COLO829 (cell line): Measurements from ENCODE around the gene ZBTB33.

Source experiments
- DNase-seq: peaks from one replicate; pipeline ENCODE4 v3.0.0; 2012; ENCODE audit warnings: low spot score

Gene ZBTB33

DNA sequence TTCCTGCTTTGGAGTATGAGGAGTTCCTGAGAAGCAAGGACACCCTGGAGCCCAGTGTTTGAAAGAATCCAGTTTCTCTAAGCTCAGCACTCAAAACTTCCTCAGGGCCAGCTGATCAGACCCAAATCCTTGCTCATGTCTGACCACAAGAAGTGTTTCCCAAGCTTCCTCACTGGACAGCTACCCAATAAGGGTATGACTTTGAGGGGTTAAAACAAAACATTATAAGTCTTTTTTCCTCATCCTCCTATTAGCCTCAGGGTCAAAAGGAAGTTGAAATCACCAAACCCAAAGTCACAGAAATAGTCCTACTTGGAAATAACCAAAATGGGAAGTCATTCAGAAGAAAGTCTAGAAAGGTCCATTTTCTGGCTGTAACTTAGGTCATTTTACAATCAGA is 13.7 kb downstream of the ZBTB33 start:
- DNase-seq, result no peak

DNA sequence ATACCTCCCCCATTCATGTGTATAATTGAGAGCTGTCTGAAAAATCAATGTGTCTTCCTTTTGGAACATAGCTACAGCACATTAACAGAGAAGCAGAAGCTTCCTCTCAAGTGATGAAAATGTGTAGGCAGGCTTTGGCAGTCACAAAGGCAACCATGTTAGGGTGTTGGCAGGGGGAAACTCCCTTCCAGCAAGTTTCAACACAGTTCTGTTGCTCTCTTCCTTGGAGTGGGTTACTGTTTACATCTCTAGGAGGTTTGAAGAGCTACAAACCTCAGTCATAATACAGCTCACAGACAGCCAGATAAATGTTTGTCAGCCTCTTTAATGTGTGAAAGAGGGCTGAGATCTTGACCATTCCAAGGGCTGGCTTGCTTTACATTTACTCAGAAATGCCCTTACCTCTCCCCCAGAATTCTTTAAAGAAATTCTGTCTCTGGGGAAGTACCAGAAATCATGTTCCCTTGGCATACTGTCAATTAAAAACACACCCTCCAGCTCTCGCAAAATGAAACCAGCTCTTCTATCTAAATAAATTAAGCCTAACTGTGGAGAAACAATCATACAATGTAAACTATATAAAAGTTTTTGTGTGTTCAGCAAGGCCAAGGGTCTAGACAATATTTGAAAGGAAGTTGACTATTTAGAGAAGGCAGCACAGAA is 18.9 kb downstream of the ZBTB33 start:
- DNase-seq, result no peak

DNA sequence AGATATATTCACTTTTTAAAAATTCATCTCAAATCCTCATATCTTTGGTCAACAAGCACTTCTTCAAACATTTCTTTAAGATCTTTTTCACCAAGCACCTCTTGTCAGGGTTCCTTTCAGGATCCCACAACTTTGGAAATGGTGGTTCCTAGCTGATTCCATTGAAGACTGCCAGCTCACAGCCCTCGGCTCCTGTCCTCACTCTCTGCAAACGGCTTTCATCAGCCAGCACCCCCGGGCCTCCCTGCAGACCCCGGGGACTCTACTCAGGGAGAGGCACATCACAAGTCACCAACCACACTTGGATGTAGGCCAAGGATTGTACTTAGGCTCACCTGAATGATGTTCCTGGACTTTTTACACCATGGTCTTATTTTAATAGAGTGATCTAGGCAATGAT is 20.0 kb downstream of the ZBTB33 start:
- no peak for DNase-seq

DNA sequence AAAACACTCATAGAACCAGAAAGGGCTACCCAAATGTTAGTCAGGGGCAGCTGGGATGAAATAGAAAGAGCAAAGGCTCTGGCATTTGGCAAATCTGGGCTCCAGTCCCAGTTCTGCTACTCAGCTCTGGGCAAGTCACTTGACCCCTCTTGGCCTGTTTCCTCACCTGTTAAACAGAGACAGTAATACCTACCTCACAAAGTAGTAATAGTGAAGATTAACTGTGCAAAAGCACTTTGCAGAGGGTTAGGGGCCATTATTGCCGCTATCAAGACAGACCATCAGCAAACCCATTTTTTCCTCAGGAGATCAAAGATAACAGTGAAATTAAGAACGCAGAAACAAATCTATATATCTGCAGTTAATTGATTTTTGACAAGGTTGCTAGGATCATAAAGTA is 20.6 kb downstream of the ZBTB33 start:
- no peak for DNase-seq

DNA sequence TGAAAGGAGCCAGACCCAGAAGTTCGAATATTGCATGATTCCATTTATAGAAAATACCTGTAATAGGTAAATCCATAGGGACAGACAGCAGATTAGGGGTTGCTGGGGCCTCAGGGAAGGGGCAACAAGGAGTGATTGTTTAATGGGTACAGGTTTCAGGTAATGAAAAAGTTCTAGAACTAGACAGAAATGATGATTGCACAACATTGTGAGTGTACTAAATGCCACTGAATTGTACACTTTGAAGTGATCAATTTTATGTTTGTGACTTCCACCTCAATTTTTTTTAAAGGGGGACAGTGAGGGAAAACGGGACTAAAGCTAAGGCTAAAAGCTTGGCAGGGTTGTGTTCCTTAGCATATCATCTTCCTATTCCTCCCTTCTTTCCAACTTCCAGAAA is 23.5 kb downstream of the ZBTB33 start:
- no peak for DNase-seq

DNA sequence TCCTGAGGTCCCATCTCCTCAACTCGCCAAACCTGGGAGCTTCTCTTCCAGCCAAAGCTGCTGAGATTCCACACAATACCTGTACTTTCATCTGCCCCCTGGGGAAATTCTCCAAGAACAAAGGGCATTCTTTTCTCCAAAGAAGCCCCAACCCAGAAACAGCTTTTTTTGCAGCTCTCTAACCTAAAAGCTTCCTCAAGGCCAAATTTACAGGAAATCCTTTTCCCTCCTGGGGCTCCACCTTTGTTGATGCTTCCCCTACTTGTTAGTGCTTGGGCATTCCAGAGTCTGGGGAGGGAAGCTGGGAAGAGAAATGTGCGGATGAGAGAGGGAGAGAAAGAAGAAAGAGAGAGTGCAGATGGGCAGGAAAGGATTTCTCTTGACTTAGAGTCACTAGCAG is 24.3 kb downstream of the ZBTB33 start:
- no peak for DNase-seq

DNA sequence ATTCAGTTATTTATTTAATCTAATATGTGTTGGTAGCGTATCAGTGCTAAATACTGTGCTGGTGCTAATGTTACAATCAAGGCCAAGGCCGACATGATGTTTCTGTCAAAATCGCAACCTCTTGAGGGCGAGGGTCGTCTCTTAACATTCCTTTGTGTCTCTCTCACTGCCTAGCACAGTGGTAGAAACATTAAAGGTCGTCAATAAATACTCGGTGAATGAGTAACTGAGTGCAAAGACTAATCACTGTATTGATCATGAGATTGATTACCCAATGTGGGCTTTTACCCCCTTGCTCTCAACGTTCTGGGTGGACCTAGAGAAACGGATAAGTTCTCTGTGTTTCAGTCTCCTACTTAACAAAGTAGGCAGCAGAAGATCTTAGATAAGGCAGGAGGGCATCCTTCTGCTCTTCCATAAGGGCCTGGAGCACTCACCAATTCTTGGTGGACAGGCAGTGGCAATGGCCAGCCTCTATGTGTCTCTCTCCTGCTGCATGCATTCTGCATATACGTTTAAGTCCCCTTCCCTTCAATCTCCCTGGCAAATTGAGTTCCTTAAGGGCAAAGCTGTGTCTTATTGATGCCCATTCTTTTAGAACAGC is 30.5 kb downstream of the ZBTB33 start:
- DNase-seq, result no peak

DNA sequence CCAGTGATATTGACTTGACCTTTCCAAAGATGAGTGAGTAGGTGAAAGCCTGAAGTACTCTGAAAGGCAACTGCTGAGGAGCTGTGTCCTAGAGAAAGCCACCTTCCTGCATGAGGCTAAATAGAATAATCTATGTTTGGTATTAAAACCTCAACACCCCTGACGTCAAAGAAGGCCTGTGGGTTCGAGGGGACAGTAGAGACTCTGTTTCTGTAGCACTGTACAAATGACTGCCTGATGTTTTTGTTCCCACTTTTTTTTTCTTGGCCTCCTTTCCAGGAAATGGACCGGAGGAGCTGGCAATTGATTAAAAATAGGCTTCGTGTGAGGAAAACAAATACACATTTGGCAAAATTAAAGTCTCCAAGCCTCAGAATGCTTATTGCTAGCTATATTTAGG is 31.1 kb downstream of the ZBTB33 start:
- no peak for DNase-seq

DNA sequence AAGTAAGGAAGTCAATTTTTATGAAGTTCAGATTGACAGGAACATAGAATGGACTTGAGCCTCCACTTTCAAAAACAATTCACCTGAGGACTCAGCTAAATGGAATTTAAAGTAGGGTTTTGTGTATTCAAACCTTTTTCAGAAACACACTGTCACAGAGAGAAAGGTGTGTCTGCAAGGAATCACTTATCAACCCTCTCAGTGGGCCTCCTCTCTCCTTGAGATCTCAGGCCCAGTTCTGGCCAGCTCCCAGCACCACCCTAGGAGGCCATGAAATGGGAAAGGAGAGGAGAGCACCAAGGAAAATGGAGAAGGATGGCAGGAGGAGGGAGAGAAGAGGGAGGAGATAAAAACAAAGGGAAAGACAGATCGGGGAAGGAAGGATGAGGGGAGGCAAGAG is 32.1 kb downstream of the ZBTB33 start:
- DNase-seq, result no peak

DNA sequence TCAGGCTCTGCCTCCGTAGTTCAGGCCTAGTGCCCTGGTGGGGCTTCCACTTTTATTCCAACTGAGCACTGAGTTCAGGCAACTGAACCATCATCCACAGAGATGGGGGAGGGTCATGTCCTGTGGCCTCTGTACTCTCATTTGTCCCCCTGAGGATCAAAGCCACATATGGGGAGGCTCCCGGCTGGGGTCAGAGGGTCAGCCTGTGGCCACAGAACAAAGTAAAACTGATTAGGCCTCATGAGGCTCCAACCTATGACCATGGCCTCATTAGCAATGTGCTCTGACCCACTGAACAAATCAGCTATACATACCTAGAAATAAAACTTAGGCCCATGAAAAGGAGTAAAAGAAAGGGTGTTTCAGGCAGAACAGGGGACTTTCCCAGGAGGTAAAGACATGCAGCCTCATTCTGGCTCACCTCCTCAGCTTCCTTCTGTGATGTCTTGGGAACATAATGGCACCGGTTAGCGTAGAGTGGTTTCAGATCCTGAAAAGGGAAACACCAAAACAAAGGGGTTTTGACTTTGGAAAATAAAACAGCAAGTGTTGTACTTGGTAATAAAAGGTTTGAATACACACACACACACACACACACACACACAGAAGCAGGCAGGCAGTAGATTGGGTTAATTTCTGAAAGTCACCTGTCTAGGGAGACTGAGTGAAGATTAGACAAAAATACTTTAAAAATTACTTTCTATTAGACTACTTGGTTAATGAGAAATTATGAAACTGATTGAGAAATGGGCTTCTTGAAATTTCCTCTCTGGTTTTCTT is 36.3 kb downstream of the ZBTB33 start:
- DNase-seq, result no peak

DNA sequence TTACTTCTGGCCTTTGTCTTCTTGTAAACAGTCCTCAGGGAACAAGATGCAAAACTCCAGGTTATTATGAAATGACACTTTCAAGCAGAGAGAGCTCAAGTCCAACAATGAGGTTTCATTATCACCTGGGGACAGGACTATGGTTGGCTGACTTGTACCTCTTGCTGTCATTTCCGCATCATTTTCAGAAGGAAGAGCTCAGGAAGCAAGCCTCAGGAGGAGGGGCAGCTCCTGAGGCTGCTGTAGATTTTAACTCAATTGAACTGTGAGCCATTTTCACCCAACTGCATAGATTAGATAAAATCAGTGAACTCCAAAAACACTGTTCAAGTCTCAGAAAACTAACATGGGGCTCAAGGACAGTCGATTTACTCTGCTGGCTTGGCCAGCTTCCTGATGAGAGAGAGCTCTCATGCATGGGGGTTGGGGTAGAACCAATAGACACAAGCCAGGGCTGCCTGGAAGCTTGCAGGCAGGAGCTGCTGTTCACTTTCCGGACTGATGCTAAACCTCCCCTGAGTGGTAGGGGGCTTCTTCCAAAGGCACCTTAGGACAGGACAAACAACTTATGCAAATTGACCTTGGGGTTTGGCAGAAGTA is 37.0 kb downstream of the ZBTB33 start:
- no peak for DNase-seq

DNA sequence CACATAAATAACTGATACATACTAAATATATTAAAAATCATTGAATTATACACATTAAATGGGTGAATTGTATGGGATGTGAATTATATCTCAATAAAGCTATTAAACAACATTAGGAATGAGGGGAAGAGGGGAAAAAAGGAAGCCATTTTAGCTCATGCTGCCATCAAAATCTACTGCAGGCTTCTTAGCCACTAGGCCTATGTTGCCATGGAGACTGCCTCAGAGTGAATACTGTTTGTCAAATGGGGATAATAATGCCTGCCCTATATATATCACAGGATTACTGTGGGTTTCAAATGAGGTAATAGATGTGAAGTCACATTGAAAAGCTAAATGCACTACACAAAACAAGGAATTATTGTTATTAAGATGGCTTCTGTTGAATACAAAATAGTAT is 39.5 kb downstream of the ZBTB33 start:
- no peak for DNase-seq

DNA sequence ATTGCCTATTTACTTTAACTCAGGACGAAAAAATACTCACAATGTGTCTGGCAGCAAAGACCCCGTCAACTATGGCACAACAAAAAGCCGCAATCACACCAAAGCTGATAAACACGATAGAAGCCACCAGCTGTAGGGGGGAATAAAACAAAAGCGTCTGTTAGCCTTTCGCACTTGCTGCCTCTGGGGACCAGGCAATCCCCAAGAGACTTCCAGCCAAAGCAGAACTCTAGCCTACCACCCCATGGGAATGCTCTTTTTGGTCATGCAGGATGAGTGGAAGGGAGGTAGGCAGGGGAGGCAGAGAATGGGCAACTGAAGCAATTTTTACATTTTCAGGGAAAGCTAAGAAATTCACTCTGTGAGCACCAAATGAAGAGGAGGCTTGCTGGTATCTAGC is 40.6 kb downstream of the ZBTB33 start:
- DNase-seq, result no peak

DNA sequence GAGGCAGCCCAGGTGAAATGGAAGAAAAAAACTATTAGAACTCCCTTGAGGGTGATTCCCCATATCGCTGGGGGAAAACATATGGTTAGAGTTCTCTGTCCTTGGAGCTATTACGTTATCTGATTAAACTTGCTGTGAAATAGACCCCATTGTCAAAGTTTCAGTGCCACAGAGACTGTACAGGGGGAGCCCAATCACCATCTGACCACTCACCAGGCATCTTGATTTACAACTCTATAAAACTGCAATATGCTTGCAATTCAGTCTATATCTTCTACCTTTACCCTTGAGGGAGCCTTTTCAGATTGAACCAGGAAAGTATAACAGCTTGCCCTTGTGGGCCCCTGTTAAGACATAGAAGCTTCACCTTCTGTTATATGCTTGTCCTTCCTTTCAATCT is 42.4 kb downstream of the ZBTB33 start:
- DNase-seq, result no peak

DNA sequence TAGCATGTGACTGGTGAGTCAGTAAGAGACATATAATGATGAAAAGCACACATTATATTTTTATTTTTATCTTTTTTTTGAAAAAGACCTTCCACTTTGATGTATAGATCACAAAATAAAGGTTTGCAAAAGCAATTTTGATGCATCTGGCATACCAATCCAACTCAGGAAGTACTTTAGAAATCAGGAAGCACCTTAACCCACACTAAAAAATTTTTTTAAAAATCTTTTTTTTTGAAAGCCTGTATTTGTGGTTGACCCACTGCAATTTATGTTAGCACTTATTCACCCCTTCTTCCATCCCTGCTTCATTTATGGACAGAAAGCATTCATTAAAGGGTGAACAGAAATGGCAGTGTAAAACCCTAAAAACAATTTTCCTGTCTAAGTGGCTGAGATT is 44.0 kb downstream of the ZBTB33 start:
- no peak for DNase-seq

DNA sequence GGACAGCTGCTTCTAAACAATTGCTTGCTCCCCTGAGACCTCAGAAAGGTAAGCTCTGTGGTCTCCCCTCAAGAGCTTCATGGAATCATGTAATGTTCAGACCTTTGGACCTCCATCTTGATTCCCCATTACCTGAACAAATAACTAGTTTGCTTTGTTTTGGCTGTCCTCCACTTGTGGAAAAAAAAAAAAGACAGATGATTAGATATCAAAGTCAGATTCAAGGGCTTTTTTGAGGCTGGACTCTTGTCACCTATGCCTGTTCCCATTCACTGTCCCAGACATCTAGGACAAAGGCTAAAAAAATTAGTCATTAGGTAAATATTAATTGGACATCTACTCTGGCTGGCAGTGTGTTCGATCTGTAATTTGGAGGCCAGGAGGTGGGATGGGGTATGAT is 47.3 kb downstream of the ZBTB33 start:
- DNase-seq, result no peak

DNA sequence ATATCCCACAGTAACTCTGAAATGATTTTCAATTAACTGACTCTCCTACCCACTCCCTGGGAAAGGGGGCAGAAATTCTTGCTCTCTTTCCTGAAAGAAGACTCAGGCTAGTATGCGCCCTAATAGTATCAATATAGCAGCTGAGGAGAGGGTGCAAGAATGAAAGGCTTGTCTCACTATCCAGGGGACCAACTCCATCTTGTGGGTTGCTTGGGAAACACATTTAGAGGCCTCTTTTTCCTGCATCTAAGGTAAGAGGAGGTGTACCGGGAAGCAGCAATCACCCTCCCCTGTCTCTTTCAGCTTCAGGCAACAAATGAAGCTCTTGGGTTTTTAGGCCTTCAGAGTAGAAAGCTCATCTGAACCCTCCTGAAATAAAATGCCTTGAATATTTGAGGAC is 49.3 kb downstream of the ZBTB33 start:
- DNase-seq, result no peak

DNA sequence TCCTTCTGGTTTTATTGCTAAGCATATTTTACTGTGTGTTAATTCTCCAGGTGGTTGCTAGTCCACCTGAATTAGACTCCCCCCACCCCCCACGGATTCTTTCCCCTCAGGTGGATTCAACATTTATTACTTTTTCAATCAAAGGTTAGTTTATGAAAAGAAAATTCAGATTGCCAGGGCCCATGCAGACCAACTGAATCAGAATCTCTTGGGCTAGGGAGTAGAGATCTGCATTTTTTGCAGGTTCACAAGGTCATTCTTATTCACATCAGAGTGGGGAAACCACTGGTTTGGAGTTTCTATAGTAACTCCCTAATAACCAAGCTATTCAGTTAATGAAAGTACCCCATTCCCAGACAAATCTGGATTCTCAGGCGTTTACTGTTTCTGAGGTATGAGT is 50.9 kb downstream of the ZBTB33 start:
- DNase-seq, result no peak

DNA sequence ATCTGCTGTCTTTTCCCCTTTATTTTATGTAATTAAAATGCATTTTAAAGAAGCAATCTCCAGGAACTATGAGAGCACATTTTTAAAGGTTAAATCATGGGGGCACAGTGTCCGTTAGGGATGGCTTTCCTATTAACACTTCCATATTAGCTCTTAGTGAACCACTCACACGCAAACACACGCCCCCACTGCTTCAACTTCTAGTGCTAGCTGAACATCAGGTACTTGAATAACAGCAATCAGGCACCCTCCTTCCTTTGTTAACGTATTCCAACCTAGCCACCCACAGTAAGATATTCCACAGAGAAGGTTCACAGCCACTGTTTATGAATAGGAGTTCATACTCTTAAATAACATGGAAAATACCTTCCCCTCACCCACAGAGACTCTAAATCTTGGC is 51.3 kb downstream of the ZBTB33 start:
- no peak for DNase-seq

DNA sequence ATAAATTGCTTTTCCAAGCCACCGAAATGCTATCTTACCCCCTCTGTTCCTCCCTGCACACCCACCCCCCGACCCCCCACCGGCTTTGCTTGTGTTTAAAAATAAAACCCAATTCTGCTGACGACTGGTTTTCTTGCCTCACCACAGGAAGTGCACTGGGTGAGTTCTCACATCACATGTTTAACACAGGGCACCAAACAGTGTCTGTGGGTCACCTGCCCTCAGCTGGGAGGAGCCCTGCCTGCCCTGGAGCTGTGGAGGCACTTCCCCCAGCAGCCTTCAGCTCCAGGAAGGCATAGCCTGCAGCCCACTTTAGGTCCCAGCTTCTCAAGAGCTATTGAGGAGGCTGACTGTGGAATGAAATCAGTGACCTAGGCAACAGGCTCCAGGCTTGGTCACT is 51.8 kb downstream of the ZBTB33 start:
- no peak for DNase-seq

DNA sequence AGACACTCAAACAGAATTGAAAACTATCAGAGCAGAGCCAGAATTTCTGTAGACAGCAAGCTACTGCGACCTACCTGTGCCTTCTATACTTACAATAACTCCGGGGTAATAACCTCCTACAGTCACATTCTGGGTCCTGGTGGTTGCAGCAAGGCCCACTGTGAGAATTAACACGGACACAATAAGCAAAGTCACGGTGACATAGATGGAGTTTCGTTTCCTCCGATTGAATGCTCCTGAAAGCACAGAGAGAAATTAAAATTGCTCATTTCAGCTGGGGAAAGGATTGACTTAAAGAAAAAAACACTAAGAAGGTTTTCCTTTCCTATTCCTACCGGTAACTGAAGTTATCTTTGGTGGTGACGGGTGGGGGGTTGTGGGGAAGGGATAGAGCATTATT is 53.6 kb downstream of the ZBTB33 start:
- no peak for DNase-seq

DNA sequence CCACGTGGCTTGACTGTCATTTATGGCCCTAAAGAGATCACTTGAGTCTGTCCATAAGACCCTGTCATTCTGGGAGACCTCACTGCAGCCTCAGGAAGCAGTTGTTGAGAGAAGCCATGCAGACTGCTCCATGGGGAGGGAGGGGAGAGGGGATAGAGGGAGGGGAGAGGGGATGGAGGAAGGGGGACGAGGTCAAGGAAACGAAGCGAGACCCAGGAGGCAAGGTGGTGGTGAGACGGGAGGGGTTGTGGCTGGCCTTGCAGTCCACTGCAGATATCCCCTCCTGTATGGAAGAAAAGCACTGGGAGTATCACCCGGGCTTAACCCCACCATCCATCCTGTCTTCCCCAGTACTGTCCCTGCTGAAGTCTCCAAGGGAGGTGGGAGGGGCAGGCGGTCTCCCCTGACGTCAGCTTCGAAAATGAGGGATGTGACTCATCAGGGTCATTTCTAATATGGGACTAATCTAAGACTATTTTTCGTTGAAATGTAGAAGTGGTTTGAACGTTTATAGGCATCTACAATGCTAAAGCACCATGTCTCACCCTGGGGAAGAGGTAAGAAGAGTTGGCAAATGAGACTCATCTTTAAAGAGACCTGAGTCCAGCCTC is 55.0 kb downstream of the ZBTB33 start:
- DNase-seq, result no peak

DNA sequence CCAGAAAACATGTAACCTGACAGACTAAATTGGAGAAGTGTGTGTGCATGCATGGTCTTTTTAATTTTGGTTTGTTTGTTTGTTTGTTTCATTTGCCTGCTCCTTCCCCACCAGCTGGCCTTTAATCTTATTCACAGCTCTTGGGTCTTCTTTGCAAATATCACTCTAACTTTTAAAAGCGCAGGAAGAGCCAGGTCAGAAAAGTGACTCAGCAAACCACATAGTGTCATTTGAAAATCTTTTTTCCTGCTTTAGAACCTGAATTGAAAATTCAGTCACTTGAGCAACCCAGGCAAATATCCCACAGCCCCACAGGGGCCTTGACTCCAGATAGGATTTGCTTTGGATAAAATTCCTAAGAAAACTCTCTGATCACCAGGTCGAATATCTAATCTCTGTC is 56.0 kb downstream of the ZBTB33 start:
- DNase-seq, result no peak
